ENCODE data around the gene CDK9. TPM values are rescaled to one million over a fixed set of nuclear protein-coding genes. Genes with fewer than 3 reads are reported as not detected.

CDK9 gene
- total and polyA plus RNA-seq, 10 of the 15 experiments (the other 5 are each of a cell fraction or from before 2014, with no cell fraction given): 7.3 to 92.6 (median 51.6) TPM

GRCh38 chr9:127833555-127833954 is 47.7 kb downstream of the CDK9 start:
- H3K79me2 ChIP-seq (ENCODE audit: control insufficient read depth, insufficient read depth, low read length): no peaks in the 10 kb centered on the region
- intact Hi-C loops (cut with micrococcal nuclease; ENCODE audit: unreplicated experiment): no loop called here
- no peaks in the 10 kb centered on the region for H3K9me3 ChIP-seq (replicated peaks; ENCODE audit: control insufficient read depth, insufficient read depth, low read length)
- DNase-seq (ENCODE audit: low read depth, low spot score) (no peak), ATAC-seq (no peak), FAIRE-seq (no peak)
- no peaks in the 10 kb centered on the region for H4K20me1 ChIP-seq (ENCODE audit: control insufficient read depth, insufficient read depth)
- BruUV-seq (replicated peaks): no TSS peak
- WGBS (ENCODE audit: insufficient coverage, insufficient replicate concordance, low lambda C conversion rate, missing lambda C conversion rate): 0% methylated on average over 1 of the region's 1 CpG
- POLR2A ChIA-PET: interaction anchor here (0.6 to 0.7 kb wide), 3 partner anchors 9 to 104 kb away, joined by 3 to 6 read pairs (median 4); no protein-coding TSS in a partner anchor
- in situ Hi-C loops (cut with MboI): no loop called here
- SMC1A ChIA-PET (ENCODE audit: uncharacterized antibody, unreplicated experiment): no interaction called here
- H3K4me1 ChIP-seq (ENCODE audit: control insufficient read depth, insufficient read depth, low read length): no peaks in the 10 kb centered on the region; the same call in 1 of the 2 replicates
- no peak overlapping the region for H3K4me2 ChIP-seq (ENCODE audit: control insufficient read depth, insufficient read depth)
- H3K27me3 ChIP-seq (replicated peaks in 1 of 2; ENCODE audit: control insufficient read depth in 2 of 2, insufficient read depth in 2 of 2, low read length in 1 of 2): no peaks in the 10 kb centered on the region; a peak in 1 of 4 replicates
- H3K9ac ChIP-seq (ENCODE audit: control insufficient read depth, insufficient read depth, low read length): no peak overlapping the region
- CTCF ChIA-PET: interaction anchor here (0.6 kb wide), 1 partner anchor 27 kb away, joined by 3 read pairs; no protein-coding TSS in a partner anchor
- RAD21 ChIA-PET (ENCODE audit: unreplicated experiment): interaction anchor here (0.8 kb wide), 1 partner anchor 21 kb away, joined by 4 read pairs; the partner anchor contains the start of gene ENG
- no peaks in the 10 kb centered on the region for H3K36me3 ChIP-seq (ENCODE audit: control insufficient read depth in 2 of 2, insufficient read depth in 2 of 2, low read length in 1 of 2)
- H3K27ac ChIP-seq (ENCODE audit: control insufficient read depth, insufficient read depth): no peak overlapping the region
- no peak overlapping the region for H3K4me3 ChIP-seq
- no peak overlapping the region for H2AFZ ChIP-seq (ENCODE audit: control insufficient read depth, low read depth, low read length)
- TF ChIP-seq YY1 (IDR thresholded peaks at IDR 0.05; ENCODE audit: low read depth, low read length): no peak
- TF ChIP-seq JUNB (IDR thresholded peaks at IDR 0.05): no peak
- no peak for TF ChIP-seq KLF5 (IDR thresholded peaks at IDR 0.05; ENCODE audit: partially characterized antibody)
- TF ChIP-seq CHD2 (IDR thresholded peaks at IDR 0.05; ENCODE audit: borderline replicate concordance, low read depth, low read length): no peak
- TF ChIP-seq EP300 (IDR thresholded peaks at IDR 0.05; ENCODE audit: borderline replicate concordance in 1 of 2, control insufficient read depth in 1 of 2, low read depth in 2 of 2, low read length in 2 of 2): no peak
- TF ChIP-seq RAD21 (IDR thresholded peaks at IDR 0.05; ENCODE audit: insufficient read depth, low read depth, low read length): no peak
- no peak for TF ChIP-seq NFXL1 (IDR thresholded peaks at IDR 0.05; ENCODE audit: borderline replicate concordance)
- no peak for TF ChIP-seq NR2C2 (IDR thresholded peaks at IDR 0.05; ENCODE audit: borderline replicate concordance, control insufficient read depth, insufficient read length, low read depth)
- no peak for TF ChIP-seq PML (IDR thresholded peaks at IDR 0.05; ENCODE audit: low read length)
- TF ChIP-seq E4F1 (IDR thresholded peaks at IDR 0.05; ENCODE audit: borderline replicate concordance, partially characterized antibody): no peak
- no peak for TF ChIP-seq REST (IDR thresholded peaks at IDR 0.05; ENCODE audit: low read depth, low read length)
- TF ChIP-seq ZNF274 (IDR thresholded peaks at IDR 0.05; ENCODE audit: insufficient read depth, insufficient read length): no peak
- TF ChIP-seq ELK1 (IDR thresholded peaks at IDR 0.05; ENCODE audit: low read depth, low read length): no peak
- TF ChIP-seq NFIC (IDR thresholded peaks at IDR 0.05; ENCODE audit: low read depth, low read length): no peak
- TF ChIP-seq SMAD1 (IDR thresholded peaks at IDR 0.05; ENCODE audit: low read depth, partially characterized antibody): no peak
